ENCODE results near the gene PKN1.

PKN1 gene

DNA sequence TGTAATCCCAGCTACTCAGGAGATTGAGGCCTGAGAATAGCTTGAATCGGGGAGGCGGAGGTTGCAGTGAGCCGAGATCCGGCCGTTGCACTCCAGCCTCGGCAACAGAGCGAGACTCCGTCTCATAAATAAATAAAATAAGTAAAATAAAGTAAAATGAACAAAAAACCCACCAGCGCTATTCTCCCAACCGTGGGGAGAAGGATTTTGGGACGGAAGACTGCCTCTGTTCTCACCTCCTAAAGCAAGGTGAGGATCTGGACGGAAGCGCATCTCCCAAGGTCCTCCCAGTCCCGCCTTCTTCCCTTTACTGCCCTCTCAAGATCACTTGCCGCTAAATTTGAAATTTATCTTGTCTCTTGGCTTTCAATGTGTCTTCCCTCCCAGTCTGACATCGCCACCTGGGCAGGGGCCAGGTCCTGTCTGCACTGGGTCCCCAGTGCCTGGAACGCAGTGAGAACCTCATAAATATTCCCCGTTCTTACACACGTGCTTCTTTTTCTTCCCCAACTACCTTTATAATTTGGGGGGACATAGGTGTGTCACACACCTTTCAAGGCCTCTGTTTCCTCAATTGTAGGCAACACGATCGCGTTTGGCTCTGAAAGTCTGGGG lies 86.2 kb downstream of the PKN1 start:
- no peak overlapping the region for H3K27ac Mint-ChIP-seq
- peaks cover 68% of the 10 kb centered on the region for H3K4me1 Mint-ChIP-seq
- TF ChIP-seq, protein P1, sequence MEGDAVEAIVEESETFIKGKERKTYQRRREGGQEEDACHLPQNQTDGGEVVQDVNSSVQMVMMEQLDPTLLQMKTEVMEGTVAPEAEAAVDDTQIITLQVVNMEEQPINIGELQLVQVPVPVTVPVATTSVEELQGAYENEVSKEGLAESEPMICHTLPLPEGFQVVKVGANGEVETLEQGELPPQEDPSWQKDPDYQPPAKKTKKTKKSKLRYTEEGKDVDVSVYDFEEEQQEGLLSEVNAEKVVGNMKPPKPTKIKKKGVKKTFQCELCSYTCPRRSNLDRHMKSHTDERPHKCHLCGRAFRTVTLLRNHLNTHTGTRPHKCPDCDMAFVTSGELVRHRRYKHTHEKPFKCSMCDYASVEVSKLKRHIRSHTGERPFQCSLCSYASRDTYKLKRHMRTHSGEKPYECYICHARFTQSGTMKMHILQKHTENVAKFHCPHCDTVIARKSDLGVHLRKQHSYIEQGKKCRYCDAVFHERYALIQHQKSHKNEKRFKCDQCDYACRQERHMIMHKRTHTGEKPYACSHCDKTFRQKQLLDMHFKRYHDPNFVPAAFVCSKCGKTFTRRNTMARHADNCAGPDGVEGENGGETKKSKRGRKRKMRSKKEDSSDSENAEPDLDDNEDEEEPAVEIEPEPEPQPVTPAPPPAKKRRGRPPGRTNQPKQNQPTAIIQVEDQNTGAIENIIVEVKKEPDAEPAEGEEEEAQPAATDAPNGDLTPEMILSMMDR (IDR thresholded peaks at IDR 0.05): no peak
- no peak for DNase-seq
- H3K27me3 Mint-ChIP-seq (ENCODE audit: low read depth, poor library complexity): peaks cover 3% of the 10 kb centered on the region
- H3K9me3 Mint-ChIP-seq: no peaks in the 10 kb centered on the region
- peaks cover 25% of the 10 kb centered on the region for H3K36me3 Mint-ChIP-seq (ENCODE audit: low read depth)
- H3K4me3 Mint-ChIP-seq: peak overlapping the region; percentile 59

- TF ChIP-seq, protein P1 (IDR thresholded peaks at IDR 0.05): no peak
- no peak overlapping the region for H3K27ac Mint-ChIP-seq
- peak overlapping the region; percentile 59 for H3K4me3 Mint-ChIP-seq
- no peak for DNase-seq
- H3K36me3 Mint-ChIP-seq (ENCODE audit: low read depth): peaks cover 19% of the 10 kb centered on the region
- peaks cover 62% of the 10 kb centered on the region for H3K4me1 Mint-ChIP-seq
- H3K9me3 Mint-ChIP-seq: no peaks in the 10 kb centered on the region
- H3K27me3 Mint-ChIP-seq (ENCODE audit: low read depth, poor library complexity): peaks cover 3% of the 10 kb centered on the region
These were observed 86.8 kb downstream of the PKN1 start for GRCh38 chr19:14519860-14520407.

- no peak for DNase-seq
- Mint-ChIP-seq H3K36me3 (ENCODE audit: low read depth) (peaks cover 13% of the 10 kb centered on the region), H3K9me3 (no peaks in the 10 kb centered on the region)
These were observed 87.4 kb downstream of the PKN1 start for GRCh38 chr19:14520543-14520942.

More at GRCh38 chr19:14520543-14520942, 87.4 kb downstream of the PKN1 start:
- H3K27ac Mint-ChIP-seq: no peak overlapping the region
- peaks cover 3% of the 10 kb centered on the region for H3K27me3 Mint-ChIP-seq (ENCODE audit: low read depth, poor library complexity)
- H3K4me1 Mint-ChIP-seq: peaks cover 59% of the 10 kb centered on the region
- TF ChIP-seq, protein P1 (IDR thresholded peaks at IDR 0.05): no peak
- no peak overlapping the region for H3K4me3 Mint-ChIP-seq
